HL-60 (cell line): ENCODE measurements around the gene C17orf67.

Source experiments
- DNase-seq, 2 experiments: peaks; one replicate each; pipeline ENCODE4 v3.0.0-alpha.2; 2010 to 2020; ENCODE audit warnings: low read depth in 1 of 2, low spot score in 1 of 2
- H3K27ac ChIP-seq: fragments of 250-450 bp; sonication (Bioruptor Pico); replicated peaks from 2 replicates; pipeline ENCODE4 v1.5.1; 2020; ENCODE audit warnings: mild to moderate bottlenecking, moderate library complexity
- H3K27me3 ChIP-seq: fragments of 250-450 bp; sonication (Bioruptor Pico); 2 replicates; pipeline ENCODE4 v1.5.1; 2021; ENCODE audit warnings: mild to moderate bottlenecking, moderate library complexity; ENCODE audit not compliant: insufficient read depth, poor library complexity, severe bottlenecking
- H3K4me3 ChIP-seq: replicated peaks from 2 replicates; pipeline ENCODE4 v1.5.1; 2011; ENCODE audit warnings: mild to moderate bottlenecking, control low read depth, low read length; ENCODE audit not compliant: insufficient read depth
- GABPA ChIP-seq: IDR thresholded peaks from 2 replicates; pipeline ENCODE4 v1.6.1; 2012; ENCODE audit warnings: low read depth
- POLR2AphosphoS5 ChIP-seq: IDR thresholded peaks from 2 replicates; pipeline ENCODE4 v1.6.1; 2012; ENCODE audit warnings: low read depth
- SPI1 ChIP-seq: IDR thresholded peaks from 2 replicates; pipeline ENCODE4 v1.6.1; 2012; ENCODE audit warnings: low read depth, mild to moderate bottlenecking, borderline replicate concordance
- TF ChIP-seq, protein P1 (sequence below): IDR thresholded peaks from 2 replicates; pipeline ENCODE4 v1.6.1; 2012; ENCODE audit warnings: low read depth; ENCODE audit not compliant: insufficient replicate concordance
- TF ChIP-seq, protein P2 (sequence below): IDR thresholded peaks from one replicate; pipeline ENCODE4 v1.5.1; 2011; ENCODE audit warnings: low read length, control low read depth, inconsistent platforms; ENCODE audit not compliant: insufficient read depth

C17orf67 gene

DNA sequence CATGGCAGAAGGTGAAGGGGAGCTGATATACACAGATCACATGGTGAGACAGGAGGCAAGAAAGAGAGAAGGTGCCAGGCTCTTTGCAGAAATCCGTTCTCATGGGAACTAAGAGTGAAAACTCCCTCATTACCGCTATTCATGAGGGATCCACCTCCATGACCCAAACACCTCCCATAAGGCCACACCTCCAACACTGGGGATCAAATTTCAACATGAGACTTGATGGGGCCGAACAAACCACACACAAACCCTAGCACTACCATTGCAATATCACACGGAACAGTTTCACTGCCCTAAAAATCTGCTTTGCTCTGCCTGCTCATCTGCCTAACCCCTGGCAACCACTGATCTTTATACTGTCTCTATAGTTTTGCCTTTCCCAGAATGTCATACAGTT, 34.8 kb downstream of the C17orf67 start:
- no peaks in the 10 kb centered on the region for H3K27me3 ChIP-seq
- H3K4me3 ChIP-seq: no peak overlapping the region
- no peak for TF ChIP-seq POLR2AphosphoS5
- TF ChIP-seq SPI1: no peak
- no peak for TF ChIP-seq GABPA
- TF ChIP-seq, protein P1, sequence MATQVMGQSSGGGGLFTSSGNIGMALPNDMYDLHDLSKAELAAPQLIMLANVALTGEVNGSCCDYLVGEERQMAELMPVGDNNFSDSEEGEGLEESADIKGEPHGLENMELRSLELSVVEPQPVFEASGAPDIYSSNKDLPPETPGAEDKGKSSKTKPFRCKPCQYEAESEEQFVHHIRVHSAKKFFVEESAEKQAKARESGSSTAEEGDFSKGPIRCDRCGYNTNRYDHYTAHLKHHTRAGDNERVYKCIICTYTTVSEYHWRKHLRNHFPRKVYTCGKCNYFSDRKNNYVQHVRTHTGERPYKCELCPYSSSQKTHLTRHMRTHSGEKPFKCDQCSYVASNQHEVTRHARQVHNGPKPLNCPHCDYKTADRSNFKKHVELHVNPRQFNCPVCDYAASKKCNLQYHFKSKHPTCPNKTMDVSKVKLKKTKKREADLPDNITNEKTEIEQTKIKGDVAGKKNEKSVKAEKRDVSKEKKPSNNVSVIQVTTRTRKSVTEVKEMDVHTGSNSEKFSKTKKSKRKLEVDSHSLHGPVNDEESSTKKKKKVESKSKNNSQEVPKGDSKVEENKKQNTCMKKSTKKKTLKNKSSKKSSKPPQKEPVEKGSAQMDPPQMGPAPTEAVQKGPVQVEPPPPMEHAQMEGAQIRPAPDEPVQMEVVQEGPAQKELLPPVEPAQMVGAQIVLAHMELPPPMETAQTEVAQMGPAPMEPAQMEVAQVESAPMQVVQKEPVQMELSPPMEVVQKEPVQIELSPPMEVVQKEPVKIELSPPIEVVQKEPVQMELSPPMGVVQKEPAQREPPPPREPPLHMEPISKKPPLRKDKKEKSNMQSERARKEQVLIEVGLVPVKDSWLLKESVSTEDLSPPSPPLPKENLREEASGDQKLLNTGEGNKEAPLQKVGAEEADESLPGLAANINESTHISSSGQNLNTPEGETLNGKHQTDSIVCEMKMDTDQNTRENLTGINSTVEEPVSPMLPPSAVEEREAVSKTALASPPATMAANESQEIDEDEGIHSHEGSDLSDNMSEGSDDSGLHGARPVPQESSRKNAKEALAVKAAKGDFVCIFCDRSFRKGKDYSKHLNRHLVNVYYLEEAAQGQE: no peak
- TF ChIP-seq, protein P2, sequence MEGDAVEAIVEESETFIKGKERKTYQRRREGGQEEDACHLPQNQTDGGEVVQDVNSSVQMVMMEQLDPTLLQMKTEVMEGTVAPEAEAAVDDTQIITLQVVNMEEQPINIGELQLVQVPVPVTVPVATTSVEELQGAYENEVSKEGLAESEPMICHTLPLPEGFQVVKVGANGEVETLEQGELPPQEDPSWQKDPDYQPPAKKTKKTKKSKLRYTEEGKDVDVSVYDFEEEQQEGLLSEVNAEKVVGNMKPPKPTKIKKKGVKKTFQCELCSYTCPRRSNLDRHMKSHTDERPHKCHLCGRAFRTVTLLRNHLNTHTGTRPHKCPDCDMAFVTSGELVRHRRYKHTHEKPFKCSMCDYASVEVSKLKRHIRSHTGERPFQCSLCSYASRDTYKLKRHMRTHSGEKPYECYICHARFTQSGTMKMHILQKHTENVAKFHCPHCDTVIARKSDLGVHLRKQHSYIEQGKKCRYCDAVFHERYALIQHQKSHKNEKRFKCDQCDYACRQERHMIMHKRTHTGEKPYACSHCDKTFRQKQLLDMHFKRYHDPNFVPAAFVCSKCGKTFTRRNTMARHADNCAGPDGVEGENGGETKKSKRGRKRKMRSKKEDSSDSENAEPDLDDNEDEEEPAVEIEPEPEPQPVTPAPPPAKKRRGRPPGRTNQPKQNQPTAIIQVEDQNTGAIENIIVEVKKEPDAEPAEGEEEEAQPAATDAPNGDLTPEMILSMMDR: no peak
- no peak overlapping the region for H3K27ac ChIP-seq
- no peak for DNase-seq

DNA sequence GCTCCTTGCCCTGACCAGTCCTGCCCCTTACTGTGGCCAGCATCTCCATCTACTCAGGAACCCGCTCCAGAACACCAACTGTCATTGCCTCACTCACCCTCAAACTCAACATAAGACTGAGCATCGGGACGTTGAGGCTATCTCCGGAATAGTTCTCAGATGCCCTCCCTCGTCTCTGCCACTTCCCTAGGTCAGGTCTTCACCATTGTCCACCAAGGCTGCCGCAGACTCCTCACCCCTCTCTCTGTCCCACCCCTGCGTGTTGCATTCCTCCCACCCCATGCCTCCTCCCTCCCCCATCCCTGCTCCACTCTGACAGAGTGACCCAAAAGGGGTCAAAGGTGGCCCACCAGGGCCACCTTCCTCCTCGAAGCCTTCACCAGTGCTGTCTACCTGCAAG, 37.2 kb downstream of the C17orf67 start:
- H3K27me3 ChIP-seq: no peaks in the 10 kb centered on the region
- no peak for DNase-seq
- no peak overlapping the region for H3K4me3 ChIP-seq
- TF ChIP-seq, protein P2: no peak
- TF ChIP-seq, protein P1: no peak
- H3K27ac ChIP-seq: no peak overlapping the region

DNA sequence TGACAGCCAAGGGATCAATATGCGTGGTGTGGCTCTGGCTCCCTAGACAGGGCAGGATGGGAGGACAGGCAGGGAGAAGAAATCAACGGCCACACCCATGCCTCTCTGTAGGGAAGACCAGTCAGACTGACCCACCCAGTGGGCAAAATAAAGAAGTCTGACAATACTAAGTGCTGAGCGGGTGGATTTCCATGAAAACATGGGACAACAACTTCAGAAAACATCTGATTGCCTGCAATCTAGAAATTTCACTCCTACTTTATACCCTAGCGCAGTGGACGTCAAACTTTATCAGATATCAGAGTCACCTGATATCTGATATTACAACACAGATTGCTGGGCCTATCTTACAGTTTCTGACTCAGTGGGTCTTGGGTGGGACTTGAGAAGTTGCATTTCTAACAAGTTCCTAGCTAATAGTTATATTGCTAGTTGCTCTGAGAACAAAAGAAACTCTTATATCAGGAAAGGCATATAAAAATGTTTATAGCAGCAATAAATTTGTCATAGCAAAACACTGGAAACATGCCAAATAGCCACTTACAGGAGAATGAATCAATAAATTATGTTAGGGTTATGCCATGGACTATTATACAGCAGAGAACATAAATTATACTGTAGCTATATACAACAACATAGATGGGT, 38.4 kb downstream of the C17orf67 start:
- no peaks in the 10 kb centered on the region for H3K27me3 ChIP-seq
- H3K4me3 ChIP-seq: no peak overlapping the region
- DNase-seq: no peak
- no peak for TF ChIP-seq GABPA
- TF ChIP-seq POLR2AphosphoS5: no peak
- TF ChIP-seq, protein P1: no peak
- TF ChIP-seq SPI1: no peak
- TF ChIP-seq, protein P2: no peak
- H3K27ac ChIP-seq: no peak overlapping the region
